Measurements from ENCODE around the gene LSM12.
"Not testable (repeated sequence)": the region's sequence is repeated elsewhere in the genome, so short reads cannot be mapped to it uniquely, and the experiment has no call there.

The LSM12 gene

GRCh38 chr17:44049294-44050060, 17.0 kb downstream of the LSM12 start:
- H3K4me3 ChIP-seq (ENCODE audit: low read length): no peak overlapping the region
- TF ChIP-seq CTCF (conservative IDR thresholded peaks at IDR 0.05; ENCODE audit: low read depth, low read length): no peak
- no peak for DNase-seq (ENCODE audit: low read depth)

- not testable (repeated sequence) for H3K4me3 ChIP-seq (ENCODE audit: low read length); DNase-seq (ENCODE audit: low read depth)
Measured at GRCh38 chr17:44046893-44047292, 19.6 kb downstream of the LSM12 start.

GRCh38 chr17:44045486-44045885, 21.0 kb downstream of the LSM12 start:
- no peak for DNase-seq (ENCODE audit: low read depth)
- no peak for TF ChIP-seq CTCF (conservative IDR thresholded peaks at IDR 0.05; ENCODE audit: low read depth, low read length)
- H3K4me3 ChIP-seq (ENCODE audit: low read length): no peak overlapping the region

GRCh38 chr17:44044071-44044470, 22.4 kb downstream of the LSM12 start:
- no peak overlapping the region for H3K4me3 ChIP-seq (ENCODE audit: low read length)
- TF ChIP-seq CTCF (conservative IDR thresholded peaks at IDR 0.05; ENCODE audit: low read depth, low read length): no peak
- no peak for DNase-seq (ENCODE audit: low read depth)

- TF ChIP-seq CTCF (conservative IDR thresholded peaks at IDR 0.05; ENCODE audit: low read depth, low read length): no peak
- DNase-seq (ENCODE audit: low read depth): no peak
- H3K4me3 ChIP-seq (ENCODE audit: low read length): no peak overlapping the region
Measured at GRCh38 chr17:44043272-44043696, 23.2 kb downstream of the LSM12 start.

GRCh38 chr17:44039829-44040635, 26.4 kb downstream of the LSM12 start:
- DNase-seq (ENCODE audit: low read depth): peak; percentile 9
- H3K4me3 ChIP-seq (ENCODE audit: low read length): no peak overlapping the region
- TF ChIP-seq CTCF (conservative IDR thresholded peaks at IDR 0.05; ENCODE audit: low read depth, low read length): no peak

- no peak for DNase-seq (ENCODE audit: low read depth)
- H3K4me3 ChIP-seq (ENCODE audit: low read length): no peak overlapping the region
- no peak for TF ChIP-seq CTCF (conservative IDR thresholded peaks at IDR 0.05; ENCODE audit: low read depth, low read length)
Measured at GRCh38 chr17:44038604-44039011, 27.9 kb downstream of the LSM12 start.
